Gastrocnemius medialis (tissue), 4 donors: ENCODE results near the gene CRYZ.

ENCODE experiments used
- POLR2A ChIP-seq, 2 donors: fragments of 450-650 bp; IDR thresholded peaks; one replicate each; pipeline ENCODE4 v1.6.1; 2017; ENCODE audit warnings: antibody characterized with exemption in 2 of 2, mild to moderate bottlenecking in 2 of 2, moderate library complexity in 2 of 2
- TF ChIP-seq, protein P1 (sequence below), 5 experiments: fragments of 450-650 bp in 3 of 5; fragments of 200-600 bp in 2 of 5; sonication (generic) in 2 of 5; IDR thresholded peaks in 4 of 5; conservative IDR thresholded peaks in 1 of 5; 1 replicate in 4 of 5; 2 replicates in 1 of 5; pipeline ENCODE4 v1.5.1; 2016 to 2019; ENCODE audit warnings: antibody characterized with exemption in 5 of 5, mild to moderate bottlenecking in 3 of 5, moderate library complexity in 3 of 5

GRCh38 chr1:74703386-74704182, 29.3 kb downstream of the CRYZ start:
- TF ChIP-seq, protein P1, sequence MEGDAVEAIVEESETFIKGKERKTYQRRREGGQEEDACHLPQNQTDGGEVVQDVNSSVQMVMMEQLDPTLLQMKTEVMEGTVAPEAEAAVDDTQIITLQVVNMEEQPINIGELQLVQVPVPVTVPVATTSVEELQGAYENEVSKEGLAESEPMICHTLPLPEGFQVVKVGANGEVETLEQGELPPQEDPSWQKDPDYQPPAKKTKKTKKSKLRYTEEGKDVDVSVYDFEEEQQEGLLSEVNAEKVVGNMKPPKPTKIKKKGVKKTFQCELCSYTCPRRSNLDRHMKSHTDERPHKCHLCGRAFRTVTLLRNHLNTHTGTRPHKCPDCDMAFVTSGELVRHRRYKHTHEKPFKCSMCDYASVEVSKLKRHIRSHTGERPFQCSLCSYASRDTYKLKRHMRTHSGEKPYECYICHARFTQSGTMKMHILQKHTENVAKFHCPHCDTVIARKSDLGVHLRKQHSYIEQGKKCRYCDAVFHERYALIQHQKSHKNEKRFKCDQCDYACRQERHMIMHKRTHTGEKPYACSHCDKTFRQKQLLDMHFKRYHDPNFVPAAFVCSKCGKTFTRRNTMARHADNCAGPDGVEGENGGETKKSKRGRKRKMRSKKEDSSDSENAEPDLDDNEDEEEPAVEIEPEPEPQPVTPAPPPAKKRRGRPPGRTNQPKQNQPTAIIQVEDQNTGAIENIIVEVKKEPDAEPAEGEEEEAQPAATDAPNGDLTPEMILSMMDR (IDR thresholded peaks at IDR 0.05 in 4 of 5, conservative IDR thresholded peaks at IDR 0.05 in 1 of 5) = no peak
- TF ChIP-seq POLR2A (IDR thresholded peaks at IDR 0.05) = no peak
